Retina (tissue), 1 donor: ENCODE data around the gene HDGF.

ENCODE experiments used
- DNase-seq: peaks from one replicate; pipeline ENCODE4 v3.0.0-alpha.2; 2016

The HDGF gene

DNA sequence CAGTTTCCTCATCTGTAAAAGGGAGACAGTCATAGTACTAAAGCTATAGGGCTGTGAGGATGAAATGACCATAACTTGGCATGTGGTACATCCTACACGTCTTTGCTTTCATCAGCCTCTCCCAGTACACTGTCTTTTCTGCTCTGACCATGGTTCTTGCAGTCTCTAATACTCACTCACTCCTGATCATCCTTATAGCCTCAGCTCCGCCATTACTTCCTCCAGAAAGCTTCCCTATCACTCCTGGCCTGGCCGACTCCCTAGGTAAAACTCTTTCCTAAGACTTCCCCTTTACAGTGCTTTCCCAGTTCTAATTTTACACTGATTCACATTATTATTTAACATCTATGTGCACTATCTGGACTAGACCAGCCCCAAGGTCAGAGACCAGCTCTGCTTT is 5.6 kb downstream of the HDGF start:
- no peak for DNase-seq

DNA sequence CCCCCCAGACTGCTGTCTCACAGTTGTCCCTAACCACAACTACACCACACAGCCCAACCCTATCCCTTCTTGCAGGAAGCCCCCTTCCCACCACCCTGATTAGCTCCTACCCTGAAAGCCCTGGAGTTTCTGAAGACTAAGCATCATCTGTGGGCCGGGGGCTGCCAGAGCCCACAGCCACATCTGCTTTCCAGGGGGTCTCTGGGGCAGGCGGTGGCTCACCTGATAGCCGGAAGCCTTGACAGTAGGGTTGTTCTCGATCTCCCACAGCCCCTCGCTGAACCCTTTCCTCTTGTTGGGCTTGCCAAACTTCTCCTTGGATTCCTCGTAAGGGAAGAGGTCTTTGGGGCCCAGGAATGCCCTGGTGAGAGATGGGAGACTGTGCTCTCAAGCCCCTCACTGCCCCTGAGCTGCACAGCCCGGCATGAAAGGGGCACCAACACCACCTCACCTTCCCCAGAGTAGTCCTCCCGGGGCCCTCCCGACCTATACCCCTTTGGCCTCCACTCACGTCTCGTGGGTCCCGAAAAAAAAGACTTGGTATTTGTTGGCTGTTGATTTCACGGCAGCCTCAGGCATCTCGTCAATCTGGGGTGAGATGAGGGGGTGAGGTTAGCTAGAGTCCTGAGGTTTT is 6.6 kb downstream of the HDGF start:
- DNase-seq: no peak

DNA sequence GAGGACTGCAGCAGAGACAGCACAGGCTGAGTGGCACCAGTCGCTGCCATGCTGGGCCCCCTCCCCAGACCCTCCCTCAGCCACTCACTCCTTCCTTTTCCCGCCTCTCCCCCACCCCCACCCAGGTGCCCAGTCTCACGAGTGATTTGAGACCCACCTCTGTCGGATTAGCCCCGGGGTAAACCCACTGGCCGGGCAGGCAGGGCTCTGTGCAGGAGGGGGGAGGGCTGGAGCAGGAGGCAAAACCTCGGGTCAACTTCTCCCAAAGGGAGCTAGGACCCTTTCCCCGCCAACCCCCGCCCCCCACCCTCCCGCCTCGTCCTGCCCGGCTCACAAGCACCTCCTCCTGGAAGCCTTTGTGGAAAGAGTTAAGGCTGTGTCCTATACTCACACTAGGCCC is 7.1 kb downstream of the HDGF start:
- no peak for DNase-seq

DNA sequence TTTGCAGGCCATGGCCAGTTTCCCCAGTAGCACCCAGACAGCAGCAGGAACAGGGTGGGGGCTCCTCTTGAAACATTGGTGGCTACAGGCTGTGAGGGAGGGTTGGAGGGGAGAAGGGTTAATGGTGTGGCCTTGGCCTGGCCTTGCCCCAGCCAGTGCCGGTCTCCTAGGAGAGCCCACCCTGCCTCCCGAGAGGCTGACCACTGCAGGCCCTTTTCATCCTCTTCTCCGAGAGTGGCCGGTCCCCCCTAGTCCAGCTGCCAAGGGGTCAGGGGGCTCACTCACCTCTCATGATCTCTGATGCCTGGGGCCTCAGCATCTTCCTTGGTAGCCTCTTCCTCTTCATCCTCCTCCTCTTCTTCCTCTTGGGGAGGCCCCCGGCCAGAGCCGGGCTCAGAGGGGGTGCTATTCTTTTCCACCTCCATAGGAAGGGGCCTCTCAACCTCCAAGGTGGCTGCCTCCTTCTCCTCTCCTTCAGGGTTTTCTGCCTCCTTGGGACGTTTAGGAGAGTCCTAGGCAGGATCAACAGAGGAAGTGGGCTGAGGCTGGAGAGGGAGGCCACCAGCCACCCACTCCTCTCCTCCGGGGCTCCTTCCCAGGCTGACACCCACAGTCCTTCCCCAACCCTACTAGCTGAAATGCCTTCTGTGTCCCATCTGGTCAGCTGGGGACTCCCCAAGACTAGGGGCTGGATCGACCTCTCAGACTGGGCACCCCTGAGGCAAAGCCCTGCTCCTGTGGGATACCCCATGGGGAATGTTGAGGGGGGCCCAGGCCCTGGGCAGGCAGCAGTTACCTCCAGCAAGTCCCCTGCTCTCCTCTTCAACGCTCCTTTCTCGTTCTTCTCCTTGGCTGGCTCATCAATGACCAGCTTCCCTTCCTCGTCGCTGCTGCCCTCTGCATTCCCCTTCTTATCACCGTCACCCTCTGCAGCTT is 7.8 kb downstream of the HDGF start:
- DNase-seq: no peak

DNA sequence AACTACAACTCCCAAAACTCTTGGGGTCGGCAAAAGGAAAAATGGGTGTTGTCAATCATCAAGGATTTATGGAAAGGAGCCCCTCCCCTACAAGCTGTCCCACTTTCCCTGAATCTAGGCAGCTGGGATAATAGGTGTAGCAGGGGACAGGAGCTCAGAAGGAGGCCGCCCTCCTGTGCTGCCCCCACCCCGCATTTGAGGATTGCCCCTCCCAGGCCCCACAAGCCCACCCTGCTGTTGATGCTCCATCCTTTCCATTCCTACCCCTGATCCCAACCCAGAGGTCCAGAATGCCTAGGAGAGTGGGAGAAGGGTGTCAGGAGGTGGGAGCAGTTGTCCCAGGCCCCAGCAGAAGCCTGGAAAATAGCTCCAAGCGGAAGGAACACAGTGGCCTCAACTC is 8.7 kb downstream of the HDGF start:
- no peak for DNase-seq

DNA sequence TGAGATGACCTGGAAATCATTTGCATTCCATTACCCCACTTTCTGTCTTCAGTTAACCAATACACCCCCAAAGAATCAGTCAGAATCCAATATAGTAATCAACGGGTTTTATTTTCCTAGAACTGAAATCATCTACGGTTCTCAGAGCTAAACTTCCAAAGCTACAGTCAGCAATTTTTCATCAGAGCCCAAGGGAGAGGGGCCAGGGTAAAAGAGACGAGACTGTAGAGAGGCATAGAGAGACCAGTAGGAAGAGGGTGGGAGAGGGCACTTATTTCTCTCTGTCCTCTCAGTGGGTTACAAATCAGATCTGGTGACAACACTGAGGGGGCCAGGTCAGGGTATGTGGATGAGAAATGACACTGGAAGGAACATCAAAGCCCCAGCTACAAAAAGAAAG is 9.5 kb downstream of the HDGF start:
- no peak for DNase-seq

DNA sequence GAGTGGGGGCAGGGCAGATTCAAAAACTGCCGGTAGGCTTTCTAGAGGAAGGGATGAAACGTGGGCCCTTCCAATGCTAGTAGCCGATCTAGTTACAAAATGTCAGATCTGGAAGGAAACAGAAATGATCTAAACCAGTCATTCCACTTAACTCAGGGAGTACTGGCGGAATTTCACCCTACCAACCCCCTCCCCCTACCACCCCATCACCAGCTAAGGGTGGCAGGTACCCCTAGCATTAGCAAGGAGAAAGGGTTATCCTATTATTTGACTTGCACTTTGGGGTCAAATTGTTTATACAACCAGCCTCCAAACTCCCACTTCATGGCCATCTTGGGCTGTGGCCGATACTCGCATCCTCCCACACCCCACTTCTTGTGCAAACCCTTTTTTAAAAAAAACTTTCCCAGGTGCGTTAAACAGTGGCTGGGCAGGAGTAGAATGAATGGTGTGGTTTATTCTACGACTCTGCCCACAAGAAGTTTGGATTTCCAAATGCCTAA is 9.9 kb downstream of the HDGF start:
- no peak for DNase-seq

DNA sequence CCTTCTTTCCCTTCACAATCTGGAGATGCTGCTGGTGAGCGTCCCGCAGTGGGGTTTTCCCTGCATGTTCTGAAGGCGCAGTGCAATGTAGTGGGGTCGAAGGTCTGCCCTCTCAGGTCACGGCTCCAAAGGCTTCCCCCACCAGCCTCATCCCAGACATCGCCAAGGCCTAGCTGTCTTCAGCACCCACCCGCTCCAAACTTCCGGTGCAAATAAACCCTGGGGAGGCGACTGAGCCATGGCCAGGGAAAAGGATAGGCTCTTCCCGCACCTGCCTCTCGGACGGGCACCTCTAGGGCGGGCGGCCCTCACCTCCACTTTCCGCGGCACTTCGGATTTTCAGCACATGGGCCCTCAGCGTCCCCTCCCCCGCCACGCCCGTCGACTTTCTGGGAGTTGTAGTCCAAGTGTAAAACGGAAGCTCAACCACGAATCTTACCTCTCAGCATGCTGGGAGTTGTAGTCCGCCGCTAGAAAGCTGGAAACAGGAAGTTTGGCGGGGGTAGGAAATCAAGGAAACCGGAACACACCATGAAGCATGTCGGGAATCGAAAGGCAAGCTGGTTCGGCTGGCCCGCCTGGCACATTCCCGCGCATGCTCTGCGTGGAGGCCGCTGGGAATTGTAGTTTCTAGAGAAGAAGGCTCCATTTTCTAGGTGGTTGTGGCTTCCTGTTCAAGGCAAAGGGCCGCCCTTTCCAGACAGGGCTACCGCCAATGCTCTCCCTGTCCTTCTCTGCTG is 10.6 kb downstream of the HDGF start, which contains the start of gene MRPL24:
MRPL24 (minus strand) TSS at position 348 of the 740 bp plus-strand sequence. CDS start 2,384 bp downstream, outside the sequence.
- peak; percentile 96 for DNase-seq

DNA sequence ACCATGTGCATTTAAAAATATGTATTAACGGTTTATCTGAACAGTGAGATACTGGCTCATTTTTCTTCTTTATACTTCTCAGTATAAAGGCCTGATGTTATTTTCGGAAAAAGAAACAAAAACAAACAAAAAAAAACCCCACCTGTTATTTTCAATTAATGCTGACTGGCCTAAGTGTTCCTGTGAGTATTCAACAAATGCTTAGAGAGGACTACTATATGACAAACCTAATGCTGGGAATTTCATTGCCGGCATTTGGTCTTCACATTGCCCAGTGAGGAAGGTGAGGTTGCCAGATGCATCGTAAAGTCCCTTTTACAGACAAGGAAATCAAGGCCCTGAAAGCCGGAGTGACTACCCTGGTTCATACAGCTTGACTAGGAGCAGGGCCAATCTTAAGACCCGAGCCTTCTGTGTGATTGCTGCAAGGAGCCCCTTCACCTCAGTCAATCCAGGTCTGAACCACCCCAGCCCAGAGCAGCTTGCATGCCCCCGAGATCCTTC is 11.2 kb downstream of the HDGF start:
- DNase-seq: no peak

DNA sequence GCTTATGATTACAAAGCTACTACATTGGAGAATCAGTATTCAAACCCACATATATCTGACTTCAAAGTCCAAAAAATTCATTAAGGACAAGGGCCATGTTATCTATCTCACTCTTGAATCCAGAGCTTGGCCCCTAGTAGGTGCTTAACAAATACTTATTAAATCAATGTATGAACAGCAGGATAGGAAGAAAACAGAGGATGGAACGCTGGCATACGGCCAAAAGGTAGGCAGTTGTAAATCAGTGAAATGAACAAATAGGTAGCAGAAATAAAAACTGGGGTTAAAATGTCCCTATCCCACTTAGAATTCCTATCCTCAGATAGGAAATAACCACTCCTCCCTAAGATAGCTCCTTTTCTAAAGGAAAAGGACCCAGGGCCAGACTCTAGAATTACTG is 12.6 kb downstream of the HDGF start:
- no peak for DNase-seq

DNA sequence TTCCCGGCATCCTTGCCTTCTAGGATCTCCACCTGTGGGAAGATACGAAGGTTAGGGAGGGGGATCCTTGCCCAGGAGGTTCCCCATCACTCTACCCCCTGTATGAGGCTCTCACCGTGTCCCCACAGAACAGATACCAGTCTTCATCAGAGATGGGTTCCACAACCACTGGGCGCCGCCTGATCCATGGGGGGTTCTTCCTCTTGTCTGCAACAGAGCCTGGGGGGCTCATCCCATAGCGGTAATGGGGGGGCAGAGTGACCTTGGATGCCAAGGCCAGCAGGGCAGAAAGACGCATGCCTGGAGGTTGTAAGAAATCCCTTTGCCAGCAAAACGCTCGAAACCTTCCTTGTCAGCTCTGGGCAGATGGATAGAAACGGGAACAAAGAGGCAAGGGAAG is 13.1 kb downstream of the HDGF start:
- no peak for DNase-seq

DNA sequence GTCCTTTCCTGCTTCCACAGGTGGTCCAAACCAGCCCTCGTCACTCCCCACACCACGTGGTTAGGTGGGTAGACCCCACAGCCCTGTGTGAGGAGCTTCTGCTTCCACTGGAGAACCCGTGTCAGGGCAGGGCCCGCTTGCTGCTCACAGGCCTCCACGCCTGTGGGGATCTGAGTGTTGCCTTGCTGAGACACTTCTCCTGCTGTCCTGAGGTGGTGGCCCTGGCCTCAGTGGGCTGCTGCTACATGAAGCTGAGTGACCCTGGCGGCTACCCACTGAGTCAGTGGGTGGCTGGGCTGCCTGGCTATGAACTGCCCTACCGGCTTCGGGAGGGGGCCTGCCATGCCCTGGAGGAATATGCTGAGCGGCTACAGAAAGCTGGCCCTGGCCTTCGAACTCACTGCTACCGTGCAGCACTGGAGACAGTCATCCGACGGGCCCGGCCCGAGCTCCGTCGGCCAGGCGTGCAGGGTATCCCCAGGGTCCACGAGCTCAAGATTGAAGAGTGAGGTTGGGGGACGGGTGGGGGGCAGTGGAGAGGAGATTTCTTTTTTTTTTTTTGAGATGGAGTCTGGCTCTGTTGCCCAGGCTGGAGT is 17.4 kb downstream of the HDGF start:
- DNase-seq: no peak

DNA sequence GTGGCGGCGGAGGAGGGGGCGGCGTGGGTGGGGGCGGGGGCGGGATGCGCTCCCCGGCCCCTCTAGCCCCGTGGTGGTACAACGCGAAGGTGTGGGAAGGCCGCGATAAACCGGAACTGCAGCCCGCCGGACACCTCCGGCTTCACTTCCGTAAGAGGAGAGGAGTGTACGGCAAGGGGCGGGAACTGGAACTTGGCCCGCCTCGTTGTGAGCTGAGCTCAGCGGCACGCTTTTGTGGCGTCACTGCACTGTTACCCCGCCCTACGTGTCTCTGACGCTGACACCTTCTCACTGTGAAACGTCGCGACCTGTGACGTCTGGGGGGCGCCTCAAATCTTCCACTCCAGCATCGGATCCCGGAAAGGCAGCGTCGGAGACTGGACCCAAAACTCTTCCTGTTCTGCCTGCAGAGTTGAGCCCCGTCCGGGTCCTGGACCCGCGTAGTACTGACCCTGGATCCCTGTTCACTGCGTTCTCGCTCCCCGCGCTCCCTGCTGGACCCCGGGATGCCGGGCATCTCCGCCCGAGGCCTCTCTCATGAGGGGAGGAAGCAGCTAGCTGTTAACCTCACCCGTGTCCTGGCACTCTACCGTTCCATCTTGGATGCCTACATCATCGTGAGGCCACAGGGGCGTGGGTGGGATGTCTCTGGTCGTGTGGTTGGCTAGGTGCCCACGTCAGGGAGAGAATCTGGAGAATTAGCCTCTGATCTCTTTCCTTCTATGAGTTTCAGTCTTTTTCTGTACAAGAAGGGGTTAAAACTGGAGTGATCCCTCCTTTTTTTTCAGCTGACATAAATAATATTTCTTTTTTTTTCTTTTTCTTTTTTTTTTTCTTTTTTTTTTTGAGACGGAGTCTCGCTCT is 22.6 kb downstream of the HDGF start, which contains the start of gene ISG20L2:
ISG20L2 (minus strand) TSS at position 168 of the 864 bp plus-strand sequence. CDS start 1,114 bp downstream, outside the sequence.
- DNase-seq: peak; percentile 92

DNA sequence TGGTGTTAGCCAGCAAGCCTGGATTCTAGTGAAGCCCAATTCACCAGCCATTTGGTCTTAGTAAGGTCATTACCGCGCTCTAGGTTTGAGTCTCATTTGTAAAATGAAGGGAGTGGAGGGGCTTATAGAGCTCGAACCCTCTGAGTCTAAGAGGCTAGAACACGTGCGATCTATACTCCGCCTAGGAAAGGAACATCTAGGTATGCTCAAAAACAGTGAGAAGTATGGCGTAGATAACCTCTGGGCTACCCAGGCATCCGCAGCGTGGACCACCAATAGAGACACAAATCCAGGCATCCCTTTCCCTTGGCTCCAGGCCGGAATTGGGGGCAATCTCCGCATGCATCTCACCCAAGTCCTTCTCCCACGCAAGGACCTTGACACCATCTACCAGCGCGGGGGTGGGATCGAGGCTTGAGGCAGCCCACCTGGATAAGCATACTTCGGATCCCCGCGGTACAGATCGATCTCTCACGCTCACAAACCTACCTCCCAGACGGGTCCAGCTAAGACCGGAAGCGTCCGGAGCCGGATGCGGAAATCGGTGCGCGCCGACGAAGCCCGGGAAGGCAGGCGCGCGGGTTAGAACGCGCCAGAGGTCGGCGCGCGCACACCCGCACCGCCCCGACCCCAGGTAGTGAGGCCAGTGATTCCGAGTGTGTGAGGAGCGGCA is 23.4 kb downstream of the HDGF start, which contains the start of gene METTL25B:
METTL25B (plus strand) TSS at position 544 of the 673 bp plus-strand sequence. CDS start 636 bp downstream, outside the sequence.
- peak; percentile 84 for DNase-seq

DNA sequence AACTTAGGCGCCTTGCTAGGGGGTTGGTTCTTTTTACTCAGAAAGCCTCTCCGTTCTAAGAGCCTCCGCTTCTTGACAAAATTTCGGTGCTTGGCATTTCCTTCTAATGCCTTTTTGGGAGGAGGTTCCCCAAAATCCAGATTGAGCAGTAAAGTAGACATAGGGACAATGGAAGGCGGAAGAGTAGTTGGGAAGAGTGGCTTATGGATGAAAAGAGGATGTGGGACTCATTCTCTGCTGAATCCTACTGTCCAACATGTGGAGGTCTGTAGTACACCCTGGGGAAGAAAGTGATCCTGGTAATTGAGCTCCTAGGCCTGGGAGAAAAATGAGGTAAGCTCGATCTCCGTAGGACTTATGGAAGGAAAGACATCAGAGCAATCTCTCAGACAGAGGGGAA is 24.0 kb downstream of the HDGF start:
- no peak for DNase-seq

DNA sequence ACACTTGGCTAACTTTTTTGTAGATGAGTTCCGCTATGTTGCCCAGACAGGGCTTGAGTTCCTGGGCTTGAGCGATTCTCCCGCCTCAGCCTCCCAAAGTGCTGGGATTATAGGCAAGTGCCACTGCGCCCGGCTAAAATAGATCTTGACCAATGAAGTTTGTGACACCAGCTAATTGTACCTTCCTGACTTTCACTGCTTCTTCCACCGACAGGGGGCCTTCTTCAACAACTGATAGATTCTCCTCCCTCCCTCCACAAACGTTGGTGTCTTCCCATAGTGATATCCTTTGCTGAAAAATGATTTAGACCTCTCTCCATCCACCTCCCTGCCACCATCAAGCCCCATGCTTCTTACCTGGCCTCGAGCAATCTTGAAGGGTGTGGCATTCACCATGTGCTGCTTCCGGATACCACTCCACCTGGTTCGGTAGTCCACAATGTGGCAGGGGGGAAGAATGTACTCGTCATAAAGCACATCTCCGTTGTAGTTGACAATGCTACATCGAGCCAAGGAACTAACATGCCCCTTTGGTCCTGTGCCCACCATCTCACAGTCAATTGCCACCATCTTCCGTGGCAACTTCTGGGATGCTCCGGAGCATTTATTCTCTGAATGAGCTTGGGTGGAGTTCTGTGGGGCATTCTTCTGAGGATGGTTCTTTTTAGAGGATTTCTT is 24.8 kb downstream of the HDGF start:
- no peak for DNase-seq

DNA sequence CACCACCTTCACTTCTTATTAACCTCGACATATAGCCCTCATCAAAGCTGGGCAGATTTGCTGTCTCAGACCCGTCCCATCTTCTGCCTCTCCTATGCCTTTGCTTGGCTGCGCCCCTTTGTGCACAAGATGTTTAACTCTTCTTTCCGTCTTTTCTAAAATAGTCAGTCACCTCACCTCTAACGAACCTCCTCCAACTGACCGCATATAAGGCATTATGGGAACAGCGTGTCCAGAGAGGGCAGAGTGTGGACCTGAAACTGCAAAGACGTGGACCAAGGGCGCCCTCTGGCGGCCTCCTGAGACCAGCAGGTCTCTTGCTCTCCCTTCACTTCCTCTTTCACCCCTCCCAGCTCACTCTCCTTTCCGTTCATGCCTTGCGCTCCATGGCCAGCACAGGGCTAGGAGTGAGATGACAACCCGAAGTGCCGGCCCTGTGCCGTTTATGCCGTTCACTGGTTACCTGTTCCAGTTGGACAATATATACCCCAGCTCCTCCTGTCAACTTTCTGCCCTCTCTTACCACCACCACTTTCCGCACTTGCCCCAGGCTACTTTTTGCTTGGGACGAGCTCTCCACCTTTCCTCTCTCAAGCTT is 25.7 kb downstream of the HDGF start:
- DNase-seq: peak; percentile 92

DNA sequence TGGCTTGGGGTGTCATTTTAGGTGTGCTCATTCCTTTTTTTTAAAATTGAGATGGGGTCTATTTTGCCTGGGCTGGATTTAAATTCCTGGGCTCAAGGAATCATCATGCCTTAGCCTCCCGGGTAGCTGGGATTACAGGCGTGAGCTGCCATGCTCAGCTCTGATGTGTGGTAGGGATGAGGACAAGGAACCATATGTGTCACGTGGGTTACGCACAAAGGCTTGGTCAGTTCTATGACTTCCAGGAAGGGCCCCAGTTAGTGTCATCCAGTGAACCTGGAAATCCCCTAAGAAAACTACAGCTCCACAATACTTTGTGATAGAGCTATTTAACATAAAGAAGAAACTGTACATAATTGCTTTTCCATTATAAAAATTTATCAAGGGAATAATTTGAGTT is 29.9 kb downstream of the HDGF start:
- no peak for DNase-seq

DNA sequence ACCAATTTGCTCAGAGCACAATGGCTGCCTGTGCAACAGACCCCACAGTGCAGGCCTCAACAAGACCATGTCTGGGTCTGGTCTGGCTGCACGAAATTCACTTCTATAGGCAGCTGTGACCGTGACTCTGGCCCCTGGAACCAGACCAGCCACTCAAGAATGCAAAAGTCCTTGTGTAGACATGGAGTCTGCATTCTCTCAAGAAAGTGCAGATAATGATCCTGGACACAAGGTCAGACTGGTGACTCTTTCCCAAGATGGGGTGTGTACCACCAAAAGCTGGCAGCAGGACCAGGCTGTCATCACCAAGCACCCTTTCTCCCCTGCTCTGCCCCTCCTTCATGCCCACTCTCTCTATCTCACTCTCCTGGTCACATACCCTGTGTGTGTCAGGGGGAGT is 30.3 kb downstream of the HDGF start:
- DNase-seq: no peak

DNA sequence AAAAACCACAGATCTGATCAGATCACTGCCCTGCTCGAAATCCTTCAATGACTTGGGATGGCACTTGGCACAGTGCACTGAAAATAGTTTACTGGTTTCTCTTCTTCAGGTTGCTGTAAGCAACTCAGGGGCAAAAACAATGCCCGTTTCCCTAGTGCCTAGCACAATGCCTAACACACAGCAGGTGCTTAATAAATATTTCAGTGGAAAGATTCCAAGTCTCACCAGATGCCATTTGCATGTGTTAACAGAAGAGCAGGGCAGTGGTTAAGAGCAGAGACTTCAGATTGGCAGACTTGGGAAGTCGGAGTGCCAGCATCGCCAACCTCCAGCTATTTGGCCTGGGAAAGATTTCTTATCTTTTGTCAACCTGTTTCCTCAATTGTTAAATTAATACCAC is 34.1 kb downstream of the HDGF start:
- no peak for DNase-seq
